OCI-LY7 (cell line): ENCODE measurements around the gene FBLN5. TPM values are rescaled to one million over a fixed set of nuclear protein-coding genes. Genes with fewer than 3 reads are reported as not detected.

Source experiments
- BruUV-seq: library from RNA; stranded (reverse); fragments of 400-500 nt; replicated peaks from 2 replicates; lab custom pipeline; 2021; lab: Mats Ljungman, UMichigan
- CTCF ChIA-PET: fragments of 300-600 bp; sonication (Branson Sonifier 250); formaldehyde crosslinking; loops from one replicate; lab custom pipeline; 2022; ENCODE audit warnings: antibody characterized with exemption; ENCODE audit not compliant: unreplicated experiment; lab: Charles Lee
- POLR2A ChIA-PET: fragments of 300-600 bp; sonication (Branson Sonifier 250); formaldehyde crosslinking; loops from one replicate; lab custom pipeline; 2022; ENCODE audit warnings: antibody characterized with exemption; lab: Charles Lee
- DNase-seq: peaks from one replicate; pipeline ENCODE4 v3.0.0-alpha.2; 2015; ENCODE audit warnings: low spot score
- H2AFZ ChIP-seq: fragments of 200-600 bp; sonication (generic), shearing (Covaris generic); 2 replicates; pipeline ENCODE4 v1.6.1; 2014; ENCODE audit warnings: mild to moderate bottlenecking, antibody characterized with exemption, low read length, moderate library complexity
- H3K27ac ChIP-seq: fragments of 200-600 bp; sonication (generic); 2 replicates; pipeline ENCODE4 v1.5.1; 2014; ENCODE audit warnings: mixed run types, low read depth, mild to moderate bottlenecking, moderate library complexity, low read length, inconsistent platforms; ENCODE audit not compliant: poor library complexity, severe bottlenecking
- H3K36me3 ChIP-seq: fragments of 200-600 bp; sonication (generic); 2 replicates; pipeline ENCODE4 v1.6.1; 2014; ENCODE audit warnings: mild to moderate bottlenecking, antibody characterized with exemption, low read length, moderate library complexity, mixed read lengths; ENCODE audit not compliant: insufficient read depth
- H3K4me1 ChIP-seq: fragments of 200-600 bp; sonication (generic); 2 replicates; pipeline ENCODE4 v1.5.1; 2014; ENCODE audit warnings: mild to moderate bottlenecking, low read length; ENCODE audit not compliant: insufficient read depth, poor library complexity, severe bottlenecking
- H3K4me2 ChIP-seq: fragments of 200-600 bp; sonication (generic); 2 replicates; pipeline ENCODE4 v1.6.1; 2014; ENCODE audit warnings: mild to moderate bottlenecking, low read length
- H3K4me3 ChIP-seq: fragments of 200-600 bp; sonication (generic); 2 replicates; pipeline ENCODE4 v1.5.1; 2014; ENCODE audit warnings: mild to moderate bottlenecking, low read depth, low read length; ENCODE audit not compliant: poor library complexity, severe bottlenecking
- H3K79me2 ChIP-seq: fragments of 200-600 bp; sonication (generic); 2 replicates; pipeline ENCODE4 v1.6.1; 2016; ENCODE audit warnings: low read depth, mild to moderate bottlenecking, low read length, moderate library complexity, mixed read lengths; ENCODE audit not compliant: insufficient read depth
- H3K9me2 ChIP-seq: fragments of 200-600 bp; sonication (generic); 2 replicates; pipeline ENCODE4 v1.6.1; 2016; ENCODE audit warnings: mild to moderate bottlenecking, low read length, mixed read lengths; ENCODE audit not compliant: insufficient read depth
- H3K9me3 ChIP-seq: fragments of 200-600 bp; sonication (generic); 2 replicates; pipeline ENCODE4 v1.6.1; 2014; ENCODE audit warnings: mild to moderate bottlenecking, mixed run types, low read length, mixed read lengths
- H4K20me1 ChIP-seq: fragments of 200-600 bp; sonication (generic); 2 replicates; pipeline ENCODE4 v1.6.1; 2014; ENCODE audit warnings: mild to moderate bottlenecking, antibody characterized with exemption, low read length, moderate library complexity, mixed read lengths; ENCODE audit not compliant: insufficient read depth
- EZH2phosphoT487 ChIP-seq: fragments of 200-600 bp; sonication (generic); IDR thresholded peaks from 2 replicates; pipeline ENCODE4 v1.6.1; 2018; ENCODE audit warnings: low read depth, borderline replicate concordance, mild to moderate bottlenecking, mixed run types, antibody characterized with exemption, low read length, moderate library complexity, mixed read lengths
- intact Hi-C: fragments of 100-400 bp; cut with micrococcal nuclease; formaldehyde crosslinking; loops from one replicate; pipeline ENCODE4 v1.10.0; 2022; ENCODE audit not compliant: unreplicated experiment
- total RNA-seq, 2 experiments: library from RNA; depleted of rRNA in 1 of 2; stranded (reverse); fragments of >200 nt in 1 of 2; shearing (Covaris generic) in 1 of 2; gene quantifications; 2 replicates each; pipeline ENCODE4 v1.2.3, GENCODE V29; 2014 to 2022
- TF ChIP-seq, protein P1 (sequence below): fragments of 200-600 bp; sonication (generic); conservative IDR thresholded peaks from 2 replicates; pipeline ENCODE4 v1.5.1; 2014; ENCODE audit warnings: mild to moderate bottlenecking, antibody characterized with exemption, low read length, moderate library complexity, mixed read lengths

The FBLN5 gene
- total RNA-seq, 2 experiments from 2014 or later, result 0.91 to 2.3 TPM

DNA sequence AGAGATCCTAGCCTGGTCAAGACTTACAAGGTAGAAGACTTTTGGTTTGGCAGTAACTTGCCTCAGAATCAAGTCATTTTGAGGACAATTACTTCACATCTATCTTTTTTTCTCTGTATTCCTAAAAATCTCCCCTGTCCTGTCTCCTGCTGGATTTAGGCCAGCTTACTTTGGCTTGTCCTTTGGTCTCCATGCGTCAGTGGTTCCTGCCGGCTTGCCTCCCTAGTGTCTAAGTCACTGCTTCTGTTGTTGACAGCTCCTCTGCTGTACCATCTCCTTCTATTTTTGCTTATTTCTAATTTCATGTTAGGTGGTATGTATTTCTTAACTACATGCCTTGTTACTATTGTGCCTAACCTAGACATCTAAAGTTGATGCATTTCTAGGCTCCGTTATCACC, 39.7 kb upstream of the FBLN5 start:
- Histone ChIP-seq H4K20me1 (no peaks in the 10 kb centered on the region), H3K9me3 (no peaks in the 10 kb centered on the region), H3K36me3 (peaks cover 98% of the 10 kb centered on the region), H3K4me2 (no peak overlapping the region), H3K79me2 (no peaks in the 10 kb centered on the region), H3K27ac (no peak overlapping the region), H2AFZ (no peak overlapping the region), H3K4me1 (no peaks in the 10 kb centered on the region), H3K4me3 (no peak overlapping the region), H3K9me2 (no peaks in the 10 kb centered on the region)
- TF ChIP-seq, protein P1, sequence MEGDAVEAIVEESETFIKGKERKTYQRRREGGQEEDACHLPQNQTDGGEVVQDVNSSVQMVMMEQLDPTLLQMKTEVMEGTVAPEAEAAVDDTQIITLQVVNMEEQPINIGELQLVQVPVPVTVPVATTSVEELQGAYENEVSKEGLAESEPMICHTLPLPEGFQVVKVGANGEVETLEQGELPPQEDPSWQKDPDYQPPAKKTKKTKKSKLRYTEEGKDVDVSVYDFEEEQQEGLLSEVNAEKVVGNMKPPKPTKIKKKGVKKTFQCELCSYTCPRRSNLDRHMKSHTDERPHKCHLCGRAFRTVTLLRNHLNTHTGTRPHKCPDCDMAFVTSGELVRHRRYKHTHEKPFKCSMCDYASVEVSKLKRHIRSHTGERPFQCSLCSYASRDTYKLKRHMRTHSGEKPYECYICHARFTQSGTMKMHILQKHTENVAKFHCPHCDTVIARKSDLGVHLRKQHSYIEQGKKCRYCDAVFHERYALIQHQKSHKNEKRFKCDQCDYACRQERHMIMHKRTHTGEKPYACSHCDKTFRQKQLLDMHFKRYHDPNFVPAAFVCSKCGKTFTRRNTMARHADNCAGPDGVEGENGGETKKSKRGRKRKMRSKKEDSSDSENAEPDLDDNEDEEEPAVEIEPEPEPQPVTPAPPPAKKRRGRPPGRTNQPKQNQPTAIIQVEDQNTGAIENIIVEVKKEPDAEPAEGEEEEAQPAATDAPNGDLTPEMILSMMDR, result no peak
- TF ChIP-seq EZH2phosphoT487, result no peak
- ChIA-PET CTCF (no interaction called here), POLR2A (interaction anchor here (2.2 kb wide), 1 partner anchor 19 kb away, joined by 8 read pairs; no protein-coding TSS in a partner anchor)
- no peak for DNase-seq
- intact Hi-C loops, result no loop called here
- BruUV-seq, result no TSS peak

DNA sequence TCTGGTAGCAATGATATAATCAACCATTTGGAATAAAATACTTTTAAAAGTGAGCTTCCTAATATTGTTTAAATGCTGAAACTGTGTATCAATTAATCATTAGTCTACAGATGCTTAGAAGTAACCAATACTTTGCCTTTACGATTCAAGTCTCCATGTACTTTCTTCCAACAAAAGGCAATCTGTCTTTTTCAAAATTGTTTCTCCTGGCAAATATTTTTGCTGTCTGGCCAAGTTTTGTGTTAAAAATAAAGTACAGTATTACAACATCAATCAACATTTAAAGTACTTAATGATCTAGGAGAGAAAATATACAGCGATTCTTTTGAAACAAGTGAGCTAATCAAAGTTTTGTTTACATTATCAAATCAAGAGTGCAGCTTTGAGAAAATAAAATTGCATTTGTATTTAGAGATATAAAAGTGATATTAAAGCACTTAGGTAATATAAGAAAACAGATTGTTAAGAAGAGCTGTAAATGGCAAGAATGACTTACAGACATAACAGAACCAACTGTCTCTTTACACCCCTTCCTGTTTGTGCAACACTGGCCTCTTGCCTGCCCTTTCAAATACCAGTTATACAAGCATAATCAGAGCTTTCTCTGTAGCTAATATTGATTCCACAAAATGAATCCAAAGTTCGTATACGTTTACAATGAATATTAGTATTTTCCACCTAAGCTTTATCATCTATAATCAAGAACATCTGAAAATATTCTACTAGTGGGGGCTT, 38.2 kb upstream of the FBLN5 start:
- ChIA-PET POLR2A (interaction anchor here (0.6 to 2.2 kb wide), 6 partner anchors 9 to 321 kb away, joined by 3 to 8 read pairs (median 4); no protein-coding TSS in a partner anchor), CTCF (no interaction called here)

More for the DNA sequence above, 38.2 kb upstream of the FBLN5 start:
- no TSS peak for BruUV-seq
- TF ChIP-seq, protein P1, result no peak
- no peak for TF ChIP-seq EZH2phosphoT487
- intact Hi-C loops, result no loop called here
- no peaks in the 10 kb centered on the region for H4K20me1 ChIP-seq
- H3K79me2 ChIP-seq, result no peaks in the 10 kb centered on the region
- H3K36me3 ChIP-seq, result peaks cover 84% of the 10 kb centered on the region
- no peak overlapping the region for H3K27ac ChIP-seq
- DNase-seq, result no peak
- no peaks in the 10 kb centered on the region for H3K9me2 ChIP-seq
- no peak overlapping the region for H3K4me3 ChIP-seq
- H3K4me2 ChIP-seq, result no peak overlapping the region
- H3K9me3 ChIP-seq, result no peaks in the 10 kb centered on the region
- H2AFZ ChIP-seq, result no peak overlapping the region
- H3K4me1 ChIP-seq, result no peaks in the 10 kb centered on the region
